OCI-LY7 (cell line): Measurements from ENCODE around the gene LSAMP. TPM values are rescaled to one million over a fixed set of nuclear protein-coding genes. Genes with fewer than 3 reads are reported as not detected.

Experiments used
- BruUV-seq: library from RNA; stranded (reverse); fragments of 400-500 nt; replicated peaks from 2 replicates; lab custom pipeline; 2021; lab: Mats Ljungman, UMichigan
- CTCF ChIA-PET: fragments of 300-600 bp; sonication (Branson Sonifier 250); formaldehyde crosslinking; loops from one replicate; lab custom pipeline; 2022; ENCODE audit warnings: antibody characterized with exemption; ENCODE audit not compliant: unreplicated experiment; lab: Charles Lee
- POLR2A ChIA-PET: fragments of 300-600 bp; sonication (Branson Sonifier 250); formaldehyde crosslinking; loops from one replicate; lab custom pipeline; 2022; ENCODE audit warnings: antibody characterized with exemption; lab: Charles Lee
- DNase-seq: peaks from one replicate; pipeline ENCODE4 v3.0.0-alpha.2; 2015; ENCODE audit warnings: low spot score
- H2AFZ ChIP-seq: fragments of 200-600 bp; sonication (generic), shearing (Covaris generic); 2 replicates; pipeline ENCODE4 v1.6.1; 2014; ENCODE audit warnings: mild to moderate bottlenecking, antibody characterized with exemption, low read length, moderate library complexity
- H3K27ac ChIP-seq: fragments of 200-600 bp; sonication (generic); 2 replicates; pipeline ENCODE4 v1.5.1; 2014; ENCODE audit warnings: mixed run types, low read depth, mild to moderate bottlenecking, moderate library complexity, low read length, inconsistent platforms; ENCODE audit not compliant: poor library complexity, severe bottlenecking
- H3K36me3 ChIP-seq: fragments of 200-600 bp; sonication (generic); 2 replicates; pipeline ENCODE4 v1.6.1; 2014; ENCODE audit warnings: mild to moderate bottlenecking, antibody characterized with exemption, low read length, moderate library complexity, mixed read lengths; ENCODE audit not compliant: insufficient read depth
- H3K4me1 ChIP-seq: fragments of 200-600 bp; sonication (generic); 2 replicates; pipeline ENCODE4 v1.5.1; 2014; ENCODE audit warnings: mild to moderate bottlenecking, low read length; ENCODE audit not compliant: insufficient read depth, poor library complexity, severe bottlenecking
- H3K4me2 ChIP-seq: fragments of 200-600 bp; sonication (generic); 2 replicates; pipeline ENCODE4 v1.6.1; 2014; ENCODE audit warnings: mild to moderate bottlenecking, low read length
- H3K4me3 ChIP-seq: fragments of 200-600 bp; sonication (generic); 2 replicates; pipeline ENCODE4 v1.5.1; 2014; ENCODE audit warnings: mild to moderate bottlenecking, low read depth, low read length; ENCODE audit not compliant: poor library complexity, severe bottlenecking
- H3K79me2 ChIP-seq: fragments of 200-600 bp; sonication (generic); 2 replicates; pipeline ENCODE4 v1.6.1; 2016; ENCODE audit warnings: low read depth, mild to moderate bottlenecking, low read length, moderate library complexity, mixed read lengths; ENCODE audit not compliant: insufficient read depth
- H3K9me2 ChIP-seq: fragments of 200-600 bp; sonication (generic); 2 replicates; pipeline ENCODE4 v1.6.1; 2016; ENCODE audit warnings: mild to moderate bottlenecking, low read length, mixed read lengths; ENCODE audit not compliant: insufficient read depth
- H3K9me3 ChIP-seq: fragments of 200-600 bp; sonication (generic); 2 replicates; pipeline ENCODE4 v1.6.1; 2014; ENCODE audit warnings: mild to moderate bottlenecking, mixed run types, low read length, mixed read lengths
- H4K20me1 ChIP-seq: fragments of 200-600 bp; sonication (generic); 2 replicates; pipeline ENCODE4 v1.6.1; 2014; ENCODE audit warnings: mild to moderate bottlenecking, antibody characterized with exemption, low read length, moderate library complexity, mixed read lengths; ENCODE audit not compliant: insufficient read depth
- EZH2phosphoT487 ChIP-seq: fragments of 200-600 bp; sonication (generic); IDR thresholded peaks from 2 replicates; pipeline ENCODE4 v1.6.1; 2018; ENCODE audit warnings: low read depth, borderline replicate concordance, mild to moderate bottlenecking, mixed run types, antibody characterized with exemption, low read length, moderate library complexity, mixed read lengths
- intact Hi-C: fragments of 100-400 bp; cut with micrococcal nuclease; formaldehyde crosslinking; loops from one replicate; pipeline ENCODE4 v1.10.0; 2022; ENCODE audit not compliant: unreplicated experiment
- total RNA-seq, 2 experiments: library from RNA; depleted of rRNA in 1 of 2; stranded (reverse); fragments of >200 nt in 1 of 2; shearing (Covaris generic) in 1 of 2; gene quantifications; 2 replicates each; pipeline ENCODE4 v1.2.3, GENCODE V29; 2014 to 2022
- TF ChIP-seq, protein P1 (sequence below): fragments of 200-600 bp; sonication (generic); conservative IDR thresholded peaks from 2 replicates; pipeline ENCODE4 v1.5.1; 2014; ENCODE audit warnings: mild to moderate bottlenecking, antibody characterized with exemption, low read length, moderate library complexity, mixed read lengths

The LSAMP gene
- total RNA-seq, 2 experiments from 2014 or later: 1.4 TPM; not detected in 1

DNA sequence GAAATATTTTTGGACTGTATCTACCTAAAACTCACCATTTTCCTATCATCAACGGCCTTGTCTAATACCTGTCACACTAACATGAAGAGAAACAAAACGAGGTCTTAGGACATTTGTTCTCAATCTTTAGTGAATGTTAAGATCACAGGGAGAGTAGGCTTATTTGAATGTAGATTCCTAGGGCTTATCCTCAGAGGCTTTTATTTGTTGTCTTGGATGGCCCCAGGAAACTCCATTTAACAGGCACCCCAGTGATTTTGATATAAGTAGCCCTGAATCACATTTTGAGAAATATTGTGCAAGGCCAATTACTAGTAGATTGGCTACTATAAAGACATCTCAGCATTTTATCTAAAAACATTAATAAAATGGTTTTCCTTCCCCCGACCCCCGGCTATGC, 454.6 kb downstream of the LSAMP start:
- H3K9me2 ChIP-seq: no peaks in the 10 kb centered on the region
- no peaks in the 10 kb centered on the region for H3K79me2 ChIP-seq
- H2AFZ ChIP-seq: no peak overlapping the region
- ChIA-PET CTCF (no interaction called here), POLR2A (no interaction called here)
- H3K9me3 ChIP-seq: no peaks in the 10 kb centered on the region
- no peak overlapping the region for H3K4me2 ChIP-seq
- H3K4me1 ChIP-seq: no peaks in the 10 kb centered on the region
- BruUV-seq: no TSS peak
- DNase-seq: no peak
- TF ChIP-seq, protein P1, sequence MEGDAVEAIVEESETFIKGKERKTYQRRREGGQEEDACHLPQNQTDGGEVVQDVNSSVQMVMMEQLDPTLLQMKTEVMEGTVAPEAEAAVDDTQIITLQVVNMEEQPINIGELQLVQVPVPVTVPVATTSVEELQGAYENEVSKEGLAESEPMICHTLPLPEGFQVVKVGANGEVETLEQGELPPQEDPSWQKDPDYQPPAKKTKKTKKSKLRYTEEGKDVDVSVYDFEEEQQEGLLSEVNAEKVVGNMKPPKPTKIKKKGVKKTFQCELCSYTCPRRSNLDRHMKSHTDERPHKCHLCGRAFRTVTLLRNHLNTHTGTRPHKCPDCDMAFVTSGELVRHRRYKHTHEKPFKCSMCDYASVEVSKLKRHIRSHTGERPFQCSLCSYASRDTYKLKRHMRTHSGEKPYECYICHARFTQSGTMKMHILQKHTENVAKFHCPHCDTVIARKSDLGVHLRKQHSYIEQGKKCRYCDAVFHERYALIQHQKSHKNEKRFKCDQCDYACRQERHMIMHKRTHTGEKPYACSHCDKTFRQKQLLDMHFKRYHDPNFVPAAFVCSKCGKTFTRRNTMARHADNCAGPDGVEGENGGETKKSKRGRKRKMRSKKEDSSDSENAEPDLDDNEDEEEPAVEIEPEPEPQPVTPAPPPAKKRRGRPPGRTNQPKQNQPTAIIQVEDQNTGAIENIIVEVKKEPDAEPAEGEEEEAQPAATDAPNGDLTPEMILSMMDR: no peak
- no peak for TF ChIP-seq EZH2phosphoT487
- no peak overlapping the region for H3K27ac ChIP-seq
- H3K36me3 ChIP-seq: no peaks in the 10 kb centered on the region
- no peaks in the 10 kb centered on the region for H4K20me1 ChIP-seq
- intact Hi-C loops: no loop called here
- H3K4me3 ChIP-seq: no peak overlapping the region

- ChIA-PET CTCF (no interaction called here), POLR2A (no interaction called here)
- H3K4me2 ChIP-seq: no peak overlapping the region
- no peak overlapping the region for H3K4me3 ChIP-seq
- BruUV-seq: no TSS peak
- H3K27ac ChIP-seq: no peak overlapping the region
- H2AFZ ChIP-seq: no peak overlapping the region
- no peaks in the 10 kb centered on the region for H4K20me1 ChIP-seq
- no peak for DNase-seq
- H3K4me1 ChIP-seq: no peaks in the 10 kb centered on the region
- no peaks in the 10 kb centered on the region for H3K9me2 ChIP-seq
- intact Hi-C loops: no loop called here
- H3K36me3 ChIP-seq: no peaks in the 10 kb centered on the region
- no peaks in the 10 kb centered on the region for H3K9me3 ChIP-seq
- H3K79me2 ChIP-seq: no peaks in the 10 kb centered on the region
- TF ChIP-seq, protein P1: no peak
- TF ChIP-seq EZH2phosphoT487: no peak
Observed at GRCh38 chr3:115989684-115990421, 455.4 kb downstream of the LSAMP start.

DNA sequence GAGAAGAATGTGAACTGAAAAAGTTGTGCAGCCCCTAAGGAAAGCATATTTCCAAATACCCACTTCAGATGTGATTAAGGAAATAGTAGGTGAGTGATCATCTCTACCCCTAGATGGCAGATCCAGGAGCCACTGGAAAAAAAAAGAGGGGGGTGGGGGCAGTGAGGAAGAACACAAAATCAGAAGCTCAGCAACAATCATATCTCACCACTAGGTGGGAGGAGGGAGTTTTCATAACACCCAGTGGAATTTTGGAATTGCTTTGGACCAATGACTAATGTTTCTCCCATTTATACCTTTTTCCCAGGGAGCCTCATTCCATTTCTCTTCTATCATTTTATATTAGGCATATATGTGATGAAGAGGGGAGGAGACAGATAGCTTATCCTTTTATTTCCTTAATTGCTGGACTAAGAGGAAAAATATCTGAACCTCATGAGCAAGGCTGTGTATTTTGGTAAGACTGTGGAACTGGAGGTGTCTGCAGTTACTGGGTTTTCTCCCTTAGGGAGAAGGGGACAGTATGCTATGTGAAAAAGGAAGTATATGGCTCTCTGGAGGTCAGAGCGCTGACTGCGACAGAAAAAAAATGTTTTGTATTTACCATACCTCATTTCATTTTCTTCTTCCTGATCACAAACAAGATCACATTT, 458.6 kb downstream of the LSAMP start:
- POLR2A ChIA-PET: no interaction called here

More for the DNA sequence above, 458.6 kb downstream of the LSAMP start:
- TF ChIP-seq, protein P1: peak; percentile 61
- no peak for TF ChIP-seq EZH2phosphoT487
- Histone ChIP-seq H3K4me1 (no peaks in the 10 kb centered on the region), H2AFZ (no peak overlapping the region), H3K79me2 (no peaks in the 10 kb centered on the region), H3K9me2 (no peaks in the 10 kb centered on the region), H3K36me3 (no peaks in the 10 kb centered on the region), H3K4me3 (no peak overlapping the region), H3K9me3 (no peaks in the 10 kb centered on the region), H4K20me1 (no peaks in the 10 kb centered on the region), H3K4me2 (no peak overlapping the region), H3K27ac (no peak overlapping the region)
- no peak for DNase-seq
- BruUV-seq: no TSS peak
- intact Hi-C loops: no loop called here
- CTCF ChIA-PET: no interaction called here
